Naive thymus-derived CD4-positive, alpha-beta T cell (primary cell): Measurements from ENCODE around the gene GRIP1. TPM values are rescaled to one million over a fixed set of nuclear protein-coding genes. Genes with fewer than 3 reads are reported as not detected.

ENCODE experiments used
- ATAC-seq: fragments of 150-1000 bp; cut with Tn5 transposase; 2 replicates; pipeline ENCODE4 v1.10.0; 2021; ENCODE audit warnings: mild to moderate bottlenecking, moderate library complexity
- CTCF ChIA-PET: fragments of 350-600 bp; sonication (Branson Sonifier 250); formaldehyde crosslinking; loops from one replicate; lab custom pipeline; 2021; ENCODE audit warnings: antibody characterized with exemption; lab: Charles Lee
- POLR2A ChIA-PET: fragments of 350-600 bp; sonication (Branson Sonifier 250); formaldehyde crosslinking; loops from one replicate; lab custom pipeline; 2021; ENCODE audit warnings: antibody characterized with exemption, inconsistent platforms; lab: Charles Lee
- DNase-seq, 9 donors: peaks; one replicate each; pipeline versions ENCODE4 v3.0.0 to v3.0.0-alpha.2; 2020 to 2022; ENCODE audit warnings: mixed read lengths in 1 of 9
- H3K27ac ChIP-seq: one replicate; pipeline ENCODE4 v1.7.0; 2013; ENCODE audit warnings: mild to moderate bottlenecking, low read depth, low read length, moderate library complexity
- H3K27me3 ChIP-seq, 2 donors: one replicate each; pipeline ENCODE4 v1.7.0; 2013; ENCODE audit warnings: low read length in 2 of 2, mild to moderate bottlenecking in 2 of 2, moderate library complexity in 2 of 2; ENCODE audit not compliant: control insufficient read depth in 2 of 2, insufficient read depth in 2 of 2
- H3K36me3 ChIP-seq, 3 experiments: 1 replicate in 2 of 3; 2 replicates in 1 of 3; pipeline ENCODE4 v1.7.0; 2013; ENCODE audit warnings: low read length in 3 of 3, mild to moderate bottlenecking in 3 of 3, moderate library complexity in 1 of 3; ENCODE audit not compliant: insufficient read depth in 3 of 3, control insufficient read depth in 2 of 3
- H3K4me1 ChIP-seq, 2 donors: one replicate each; pipeline ENCODE4 v1.7.0; 2013; ENCODE audit warnings: low read length in 2 of 2, mild to moderate bottlenecking in 2 of 2, moderate library complexity in 1 of 2; ENCODE audit not compliant: control insufficient read depth in 2 of 2, insufficient read depth in 2 of 2
- H3K4me3 ChIP-seq: 2 replicates; pipeline ENCODE4 v1.7.0; 2013; ENCODE audit warnings: mild to moderate bottlenecking, low read length
- H3K9me3 ChIP-seq, 3 experiments: 1 replicate in 2 of 3; 2 replicates in 1 of 3; pipeline ENCODE4 v1.7.0; 2013; ENCODE audit warnings: low read length in 3 of 3; ENCODE audit not compliant: control insufficient read depth in 2 of 3
- H3K27ac Mint-ChIP-seq, 9 donors: one replicate each; pipeline ENCODE4 v1.8.0; 2020 to 2022; ENCODE audit warnings: mixed read lengths in 9 of 9, mild to moderate bottlenecking in 8 of 9, moderate library complexity in 5 of 9, inconsistent platforms in 2 of 9
- H3K27me3 Mint-ChIP-seq, 5 donors: one replicate each; pipeline ENCODE4 v1.8.0; 2021 to 2022; ENCODE audit warnings: mixed read lengths in 5 of 5, mild to moderate bottlenecking in 1 of 5
- H3K36me3 Mint-ChIP-seq, 5 donors: one replicate each; pipeline ENCODE4 v1.8.0; 2020 to 2022; ENCODE audit warnings: mixed read lengths in 5 of 5, mild to moderate bottlenecking in 3 of 5, inconsistent platforms in 1 of 5
- H3K4me1 Mint-ChIP-seq, 7 donors: one replicate each; pipeline ENCODE4 v1.8.0; 2020 to 2022; ENCODE audit warnings: mixed read lengths in 7 of 7, mild to moderate bottlenecking in 3 of 7, inconsistent platforms in 1 of 7
- H3K4me3 Mint-ChIP-seq, 10 donors: one replicate each; pipeline ENCODE4 v1.8.0; 2020 to 2022; ENCODE audit warnings: mild to moderate bottlenecking in 10 of 10, mixed read lengths in 10 of 10, moderate library complexity in 6 of 10, inconsistent platforms in 2 of 10
- H3K9me3 Mint-ChIP-seq, 11 donors: one replicate each; pipeline ENCODE4 v1.8.0; 2020 to 2022; ENCODE audit warnings: mixed read lengths in 11 of 11, mild to moderate bottlenecking in 4 of 11, inconsistent platforms in 1 of 11, moderate library complexity in 1 of 11
- intact Hi-C, 2 donors: fragments of 100-400 bp; cut with micrococcal nuclease; formaldehyde crosslinking; loops; one replicate each; pipeline ENCODE4 v1.15.1; 2023
- polyA plus RNA-seq, 2 donors: library from polyadenylated mRNA; unstranded; fragments of 300-500 nt; fragmentation: Illumina TruSeq; gene quantifications; one replicate each; pipeline ENCODE4 v1.2.3, GENCODE V29; 2021
- total RNA-seq, 6 experiments: library from RNA in 5 of 6; stranded (reverse) in 5 of 6; gene quantifications; 1 replicate in 5 of 6; 2 replicates in 1 of 6; pipeline ENCODE4 v1.2.3 and lab custom pipeline; 2021 to 2026

GRIP1 gene
- total and polyA plus RNA-seq, 7 experiments from 2014 or later, result 0.25 to 6.5 (median 3.1) TPM

DNA sequence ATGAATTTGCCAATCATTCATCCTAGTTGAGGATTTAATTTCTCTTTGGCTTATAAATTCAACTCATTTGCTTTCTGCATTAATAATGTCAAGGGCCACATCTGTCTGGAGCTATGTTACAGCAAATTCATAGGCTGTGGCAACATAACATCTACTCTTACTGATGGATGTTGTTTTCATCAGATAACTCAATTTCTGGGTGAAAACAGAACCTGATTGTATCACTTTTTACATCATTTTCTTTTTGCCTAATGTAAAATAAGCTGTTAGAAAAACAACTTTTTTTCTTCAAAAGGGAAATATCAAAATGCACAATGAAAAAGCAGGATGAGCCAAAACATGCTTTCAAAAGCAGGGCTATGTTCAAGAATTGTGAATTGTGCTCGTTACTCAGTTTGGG is 303.3 kb downstream of the GRIP1 start:
- no peaks in the 10 kb centered on the region for H3K9me3 ChIP-seq
- H3K36me3 ChIP-seq, result no peaks in the 10 kb centered on the region
- ChIA-PET CTCF (interaction anchor here (0.6 kb wide), 1 partner anchor 231 kb away, joined by 3 read pairs; no protein-coding TSS in a partner anchor), POLR2A (no interaction called here)
- peaks cover 0 to 28% (median 14%) of the 10 kb centered on the region in 5 donors for H3K36me3 Mint-ChIP-seq
- no peaks in the 10 kb centered on the region for H3K27me3 Mint-ChIP-seq
- no peak overlapping the region for H3K27ac ChIP-seq
- no peak overlapping the region for H3K4me3 Mint-ChIP-seq
- intact Hi-C loops, result no loop called here
- H3K27me3 ChIP-seq, result no peaks in the 10 kb centered on the region
- no peaks in the 10 kb centered on the region for H3K4me1 ChIP-seq
- no peak overlapping the region for H3K27ac Mint-ChIP-seq
- DNase-seq (no peak), ATAC-seq (no peak)
- no peaks in the 10 kb centered on the region for H3K4me1 Mint-ChIP-seq
- H3K4me3 ChIP-seq, result no peak overlapping the region
- H3K9me3 Mint-ChIP-seq, result no peaks in the 10 kb centered on the region

DNA sequence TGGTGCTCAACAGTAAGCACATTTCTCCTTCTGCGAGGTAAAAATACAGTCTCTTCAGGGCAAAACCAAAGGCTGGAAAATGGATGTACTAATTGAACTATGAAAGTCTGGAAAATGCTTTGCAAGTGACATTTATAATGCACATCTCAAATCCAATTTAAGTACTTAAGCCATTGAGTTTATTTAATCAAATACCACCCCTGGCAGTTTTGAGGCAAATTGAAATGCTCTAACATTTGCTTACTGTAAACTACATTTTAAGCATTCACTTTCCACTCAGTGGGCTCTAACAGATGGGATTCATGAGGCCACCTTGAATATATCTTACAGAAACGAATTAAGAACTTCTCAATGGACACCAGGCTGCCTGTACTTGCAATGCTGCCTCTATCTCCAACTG is 306.9 kb downstream of the GRIP1 start:
- no peak overlapping the region for H3K4me3 ChIP-seq
- H3K36me3 ChIP-seq, result no peaks in the 10 kb centered on the region
- peaks cover 4 to 43% (median 35%) of the 10 kb centered on the region in 5 donors for H3K36me3 Mint-ChIP-seq
- H3K9me3 Mint-ChIP-seq, result no peaks in the 10 kb centered on the region
- H3K27ac Mint-ChIP-seq, result no peak overlapping the region
- intact Hi-C loops, result loop anchor here in 1 of 2 donors (5.0 kb wide), 1 partner anchor 35 kb away; no protein-coding TSS in a partner anchor
- no peaks in the 10 kb centered on the region for H3K4me1 Mint-ChIP-seq
- no peak for ATAC-seq
- H3K27me3 ChIP-seq, result no peaks in the 10 kb centered on the region
- H3K4me3 Mint-ChIP-seq, result no peak overlapping the region
- no peak overlapping the region for H3K27ac ChIP-seq
- CTCF ChIA-PET, result no interaction called here
- POLR2A ChIA-PET, result no interaction called here
- DNase-seq, result no peak
- H3K4me1 ChIP-seq, result no peaks in the 10 kb centered on the region
- H3K9me3 ChIP-seq, result no peaks in the 10 kb centered on the region
- H3K27me3 Mint-ChIP-seq, result no peaks in the 10 kb centered on the region

DNA sequence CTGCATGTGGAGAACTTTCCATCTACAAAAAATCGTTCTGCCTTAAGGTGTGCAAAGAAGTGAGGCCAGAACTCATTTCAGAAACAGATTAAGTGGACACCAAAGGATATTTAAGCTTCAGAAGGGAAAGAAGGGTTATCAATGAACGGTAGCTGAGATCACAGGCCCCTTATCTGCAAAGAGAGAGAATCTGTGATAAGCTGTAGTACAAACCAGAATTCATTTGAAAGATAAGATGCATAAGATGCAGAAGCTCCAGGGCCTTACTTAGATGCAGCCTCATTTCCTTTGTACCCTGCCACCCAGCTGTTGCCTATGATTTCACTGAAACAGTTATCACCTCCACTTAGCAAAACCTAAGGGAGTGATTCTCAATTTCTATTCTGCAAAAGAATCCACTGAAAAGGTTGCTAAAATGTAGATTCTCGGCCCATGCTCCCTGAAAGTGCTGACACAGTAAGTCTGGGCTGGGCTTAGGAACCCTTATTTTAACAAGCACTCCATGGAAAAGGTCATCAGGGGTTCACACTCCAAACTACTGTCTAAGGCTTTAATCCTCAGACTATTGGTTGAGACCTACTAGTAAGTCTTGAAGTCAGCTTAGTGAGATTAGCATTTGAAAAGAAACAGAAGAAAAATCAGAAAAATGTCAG is 311.7 kb downstream of the GRIP1 start:
- CTCF ChIA-PET, result no interaction called here
- H3K9me3 Mint-ChIP-seq, result no peaks in the 10 kb centered on the region

DNA sequence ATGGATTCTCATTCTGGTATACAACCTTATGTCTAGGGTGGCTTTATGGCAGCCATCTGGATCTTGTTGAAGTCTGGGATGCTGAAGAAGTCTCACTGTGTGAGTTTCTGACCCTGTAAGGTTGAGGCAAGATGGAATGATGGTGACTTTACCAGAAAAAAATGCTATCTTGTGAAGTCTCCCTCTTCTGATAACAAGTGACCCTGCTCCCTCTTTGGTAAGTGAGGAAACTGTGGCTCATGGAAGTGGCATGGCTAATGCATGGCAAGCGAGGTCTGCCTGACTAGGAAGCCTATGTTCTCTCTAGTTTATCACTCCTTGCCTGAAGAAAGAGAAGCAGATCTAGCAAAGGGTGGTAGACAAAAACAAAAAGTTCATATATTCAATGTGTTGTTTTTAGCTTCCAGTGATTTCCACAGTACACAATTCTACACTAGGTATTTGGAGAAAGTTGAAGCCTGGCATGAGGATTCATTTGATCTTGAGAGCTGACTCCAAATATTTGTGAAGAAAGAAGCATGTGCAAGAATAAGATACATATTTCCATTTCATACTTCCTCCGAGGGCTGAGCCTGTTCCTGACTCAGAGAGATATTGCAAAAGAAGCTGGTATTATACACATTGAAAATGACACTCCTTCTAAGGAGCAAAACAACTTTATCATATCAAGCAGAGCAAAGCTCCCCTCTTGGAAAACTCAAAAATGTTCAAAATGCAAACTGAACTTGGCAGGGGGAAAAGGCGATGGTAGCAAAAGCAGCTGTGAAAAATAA is 313.0 kb downstream of the GRIP1 start:
- ChIA-PET CTCF (no interaction called here), POLR2A (no interaction called here)
- no peaks in the 10 kb centered on the region for H3K27me3 Mint-ChIP-seq
- peaks cover 8 to 52% (median 38%) of the 10 kb centered on the region in 5 donors for H3K36me3 Mint-ChIP-seq
- H3K27ac Mint-ChIP-seq, result no peak overlapping the region
- DNase-seq, result no peak
- H3K27me3 ChIP-seq, result no peaks in the 10 kb centered on the region
- H3K4me1 Mint-ChIP-seq, result peaks cover 0 to 3% (median 0%) of the 10 kb centered on the region in 7 donors
- H3K4me1 ChIP-seq, result no peaks in the 10 kb centered on the region
- no peaks in the 10 kb centered on the region for H3K36me3 ChIP-seq
- intact Hi-C loops, result no loop called here
- no peak overlapping the region for H3K4me3 ChIP-seq
- no peak overlapping the region for H3K27ac ChIP-seq
- no peaks in the 10 kb centered on the region for H3K9me3 ChIP-seq
- no peaks in the 10 kb centered on the region for H3K9me3 Mint-ChIP-seq
- no peak for ATAC-seq
- H3K4me3 Mint-ChIP-seq, result no peak overlapping the region

More for the DNA sequence above, 311.7 kb downstream of the GRIP1 start:
- H3K4me1 ChIP-seq, result no peaks in the 10 kb centered on the region
- no peaks in the 10 kb centered on the region for H3K9me3 ChIP-seq
- H3K27me3 ChIP-seq, result no peaks in the 10 kb centered on the region
- no peak overlapping the region for H3K4me3 ChIP-seq
- ATAC-seq (no peak), DNase-seq (no peak)
- Mint-ChIP-seq H3K27ac (no peak overlapping the region), H3K4me1 (peaks cover 0 to 3% (median 0%) of the 10 kb centered on the region in 7 donors), H3K4me3 (no peak overlapping the region), H3K36me3 (peaks cover 8 to 52% (median 35%) of the 10 kb centered on the region in 5 donors), H3K27me3 (no peaks in the 10 kb centered on the region)
- intact Hi-C loops, result no loop called here
- H3K36me3 ChIP-seq, result no peaks in the 10 kb centered on the region
- no peak overlapping the region for H3K27ac ChIP-seq
- POLR2A ChIA-PET, result no interaction called here

DNA sequence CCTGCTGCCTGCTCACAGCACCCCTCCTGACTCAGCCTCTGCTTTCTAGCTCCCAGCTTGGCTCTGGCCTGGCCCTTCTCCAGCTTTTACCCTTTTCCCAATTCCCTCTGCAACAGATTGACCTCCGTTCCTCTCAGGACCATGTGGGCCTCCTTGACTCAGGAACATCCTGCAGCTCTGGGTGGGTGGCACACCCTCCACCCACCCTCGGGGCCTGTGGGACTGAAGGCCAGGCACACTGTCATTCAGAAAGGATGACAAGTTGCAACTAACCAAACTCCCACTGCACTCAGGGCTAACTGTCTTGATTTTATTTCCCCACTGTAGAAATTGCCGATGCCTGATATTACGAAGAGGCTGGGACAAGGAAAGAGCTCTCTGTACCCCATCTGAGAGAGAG is 317.2 kb downstream of the GRIP1 start:
- POLR2A ChIA-PET, result interaction anchor here (0.9 kb wide), 1 partner anchor 11 kb away, joined by 3 read pairs; no protein-coding TSS in a partner anchor
- CTCF ChIA-PET, result no interaction called here
- Mint-ChIP-seq H3K27ac (no peak overlapping the region), H3K27me3 (no peaks in the 10 kb centered on the region), H3K36me3 (peaks cover 4 to 30% (median 17%) of the 10 kb centered on the region in 5 donors), H3K4me3 (no peak overlapping the region), H3K4me1 (peaks cover 0 to 3% (median 0%) of the 10 kb centered on the region in 7 donors), H3K9me3 (no peaks in the 10 kb centered on the region)
- no peaks in the 10 kb centered on the region for H3K27me3 ChIP-seq
- no peak for DNase-seq
- no peaks in the 10 kb centered on the region for H3K4me1 ChIP-seq
- no peak overlapping the region for H3K27ac ChIP-seq
- intact Hi-C loops, result no loop called here
- no peaks in the 10 kb centered on the region for H3K36me3 ChIP-seq
- H3K4me3 ChIP-seq, result no peak overlapping the region
- no peaks in the 10 kb centered on the region for H3K9me3 ChIP-seq
- ATAC-seq, result no peak

DNA sequence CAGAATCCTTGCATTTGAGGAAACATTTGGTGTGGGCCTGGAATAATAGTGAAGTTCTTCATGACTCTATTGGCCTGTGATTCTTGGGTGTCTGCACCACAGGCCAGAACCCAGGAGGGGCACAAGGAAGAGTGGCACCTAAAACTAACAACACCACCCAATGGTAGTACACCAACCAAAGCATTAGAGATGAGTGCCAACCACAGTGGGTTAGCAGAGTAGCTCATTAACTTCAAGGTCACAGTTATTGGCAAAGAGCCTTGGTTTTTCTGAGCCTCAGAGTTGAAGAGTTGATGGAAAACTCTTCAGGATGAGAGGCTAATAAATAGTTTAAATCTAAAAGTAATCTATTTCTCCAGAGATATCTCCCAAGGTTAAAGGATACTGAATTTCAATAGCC is 319.6 kb downstream of the GRIP1 start:
- no peak overlapping the region for H3K27ac ChIP-seq
- no peak for ATAC-seq
- Mint-ChIP-seq H3K9me3 (no peaks in the 10 kb centered on the region), H3K4me3 (no peak overlapping the region), H3K27me3 (no peaks in the 10 kb centered on the region), H3K27ac (peak overlapping the region in 1 of 9 donors; percentile 42), H3K4me1 (no peaks in the 10 kb centered on the region), H3K36me3 (peaks cover 0 to 30% (median 11%) of the 10 kb centered on the region in 5 donors)
- no peaks in the 10 kb centered on the region for H3K4me1 ChIP-seq
- intact Hi-C loops, result no loop called here
- CTCF ChIA-PET, result no interaction called here
- no peaks in the 10 kb centered on the region for H3K36me3 ChIP-seq
- H3K27me3 ChIP-seq, result no peaks in the 10 kb centered on the region
- POLR2A ChIA-PET, result interaction anchor here (0.5 kb wide), 1 partner anchor 11 kb away, joined by 3 read pairs; no protein-coding TSS in a partner anchor
- DNase-seq, result no peak
- no peaks in the 10 kb centered on the region for H3K9me3 ChIP-seq
- H3K4me3 ChIP-seq, result no peak overlapping the region
